Ascending aorta (tissue), 2 donors: Measurements from ENCODE around the gene MARK4. TPM values are rescaled to one million over a fixed set of nuclear protein-coding genes. Genes with fewer than 3 reads are reported as not detected.
"Not testable (repeated sequence)": the region's sequence is repeated elsewhere in the genome, so short reads cannot be mapped to it uniquely, and the experiment has no call there.

Experiments
- DNase-seq, 2 donors: peaks; one replicate each; pipeline ENCODE4 v3.0.0-alpha.2; 2019; ENCODE audit warnings: low spot score in 2 of 2
- H3K27ac ChIP-seq, 2 donors: fragments of 200-600 bp; sonication (generic); one replicate each; pipeline ENCODE4 v1.5.1; 2016 to 2017; ENCODE audit warnings: mild to moderate bottlenecking in 1 of 2
- H3K27me3 ChIP-seq: fragments of 200-600 bp; sonication (generic); one replicate; pipeline ENCODE4 v1.5.1; 2017
- H3K36me3 ChIP-seq, 2 donors: fragments of 200-600 bp; sonication (generic); one replicate each; pipeline ENCODE4 v1.5.1; 2016
- H3K4me1 ChIP-seq, 2 donors: fragments of 200-600 bp; sonication (generic); one replicate each; pipeline ENCODE4 v1.5.1; 2016 to 2017; ENCODE audit warnings: mild to moderate bottlenecking in 1 of 2
- H3K4me3 ChIP-seq, 2 donors: fragments of 200-600 bp; sonication (generic); one replicate each; pipeline ENCODE4 v1.5.1; 2016 to 2017; ENCODE audit warnings: mild to moderate bottlenecking in 1 of 2
- H3K9me3 ChIP-seq, 2 donors: fragments of 200-600 bp; sonication (generic); one replicate each; pipeline ENCODE4 v1.5.1; 2016
- intact Hi-C: fragments of 100-400 bp; cut with DNase I; formaldehyde crosslinking; loops from one replicate; pipeline ENCODE4 v1.15.1; 2023
- total RNA-seq: library from RNA; depleted of rRNA; stranded (reverse); fragments of >200 nt; gene quantifications from one replicate; pipeline ENCODE4 v1.1.0, GENCODE V29; 2016
- TF ChIP-seq, protein P1 (sequence below), 3 experiments: fragments of 200-600 bp in 2 of 3; fragments of 450-650 bp in 1 of 3; sonication (generic) in 2 of 3; IDR thresholded peaks; one replicate each; pipeline ENCODE4 v1.5.1; 2016 to 2019; ENCODE audit warnings: antibody characterized with exemption in 3 of 3, mild to moderate bottlenecking in 1 of 3, moderate library complexity in 1 of 3

Gene MARK4
- total RNA-seq, 1 donor from 2014 or later, result 22.8 TPM

DNA sequence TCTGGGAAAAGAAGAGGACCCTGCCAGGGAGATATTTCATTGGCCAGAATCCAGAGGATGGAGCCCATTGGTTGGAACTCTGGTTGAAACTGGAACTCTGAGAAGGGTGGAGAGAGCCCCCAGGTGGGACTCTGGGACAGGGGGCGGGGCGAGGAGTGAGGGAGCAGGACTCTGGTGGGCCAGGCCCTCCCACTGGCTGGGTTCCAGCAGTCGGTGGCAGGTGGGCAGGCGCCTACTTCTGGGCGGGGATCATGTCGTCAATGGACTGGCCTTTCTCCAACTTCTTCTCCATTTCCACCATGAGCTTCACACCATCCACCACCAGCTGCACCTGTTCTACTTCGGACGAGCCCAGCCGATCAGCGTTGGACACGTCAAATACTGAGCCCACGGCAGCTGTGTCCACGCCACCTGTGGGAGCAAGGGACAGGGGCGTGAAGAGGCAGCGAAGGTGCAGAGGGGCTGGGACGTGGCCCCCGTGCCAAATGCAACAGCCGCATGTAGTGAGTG lies 55.5 kb downstream of the MARK4 start:
- no peak overlapping the region for H3K27ac ChIP-seq
- TF ChIP-seq, protein P1, sequence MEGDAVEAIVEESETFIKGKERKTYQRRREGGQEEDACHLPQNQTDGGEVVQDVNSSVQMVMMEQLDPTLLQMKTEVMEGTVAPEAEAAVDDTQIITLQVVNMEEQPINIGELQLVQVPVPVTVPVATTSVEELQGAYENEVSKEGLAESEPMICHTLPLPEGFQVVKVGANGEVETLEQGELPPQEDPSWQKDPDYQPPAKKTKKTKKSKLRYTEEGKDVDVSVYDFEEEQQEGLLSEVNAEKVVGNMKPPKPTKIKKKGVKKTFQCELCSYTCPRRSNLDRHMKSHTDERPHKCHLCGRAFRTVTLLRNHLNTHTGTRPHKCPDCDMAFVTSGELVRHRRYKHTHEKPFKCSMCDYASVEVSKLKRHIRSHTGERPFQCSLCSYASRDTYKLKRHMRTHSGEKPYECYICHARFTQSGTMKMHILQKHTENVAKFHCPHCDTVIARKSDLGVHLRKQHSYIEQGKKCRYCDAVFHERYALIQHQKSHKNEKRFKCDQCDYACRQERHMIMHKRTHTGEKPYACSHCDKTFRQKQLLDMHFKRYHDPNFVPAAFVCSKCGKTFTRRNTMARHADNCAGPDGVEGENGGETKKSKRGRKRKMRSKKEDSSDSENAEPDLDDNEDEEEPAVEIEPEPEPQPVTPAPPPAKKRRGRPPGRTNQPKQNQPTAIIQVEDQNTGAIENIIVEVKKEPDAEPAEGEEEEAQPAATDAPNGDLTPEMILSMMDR (IDR thresholded peaks at IDR 0.05), result no peak
- DNase-seq, result no peak
- H3K9me3 ChIP-seq, result no peaks in the 10 kb centered on the region
- peaks cover 0 to 10% of the 10 kb centered on the region in 2 donors for H3K36me3 ChIP-seq
- intact Hi-C loops, result no loop called here
- no peak overlapping the region for H3K4me3 ChIP-seq
- H3K4me1 ChIP-seq, result no peaks in the 10 kb centered on the region
- H3K27me3 ChIP-seq, result no peaks in the 10 kb centered on the region

DNA sequence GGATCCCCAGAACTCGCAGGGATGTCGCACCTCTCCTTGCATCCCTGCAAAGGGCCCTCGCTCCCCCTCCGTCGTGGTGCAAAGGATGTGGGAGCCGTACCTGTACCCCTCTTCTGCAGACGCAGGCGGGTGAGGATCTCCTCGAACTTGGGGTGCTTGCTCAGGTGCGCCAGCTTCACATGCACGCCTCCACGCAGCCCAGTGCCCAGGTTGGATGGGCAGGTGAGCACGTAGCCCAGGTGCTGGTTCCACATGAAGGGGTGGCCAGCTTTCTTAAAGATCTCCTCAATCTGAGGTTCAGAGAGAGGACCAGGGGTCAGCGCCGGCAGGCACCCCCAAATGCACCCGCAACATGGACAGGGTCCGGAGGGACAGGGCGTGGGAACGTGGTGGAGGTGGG lies 56.3 kb downstream of the MARK4 start:
- H3K27ac ChIP-seq, result no peak overlapping the region

DNA sequence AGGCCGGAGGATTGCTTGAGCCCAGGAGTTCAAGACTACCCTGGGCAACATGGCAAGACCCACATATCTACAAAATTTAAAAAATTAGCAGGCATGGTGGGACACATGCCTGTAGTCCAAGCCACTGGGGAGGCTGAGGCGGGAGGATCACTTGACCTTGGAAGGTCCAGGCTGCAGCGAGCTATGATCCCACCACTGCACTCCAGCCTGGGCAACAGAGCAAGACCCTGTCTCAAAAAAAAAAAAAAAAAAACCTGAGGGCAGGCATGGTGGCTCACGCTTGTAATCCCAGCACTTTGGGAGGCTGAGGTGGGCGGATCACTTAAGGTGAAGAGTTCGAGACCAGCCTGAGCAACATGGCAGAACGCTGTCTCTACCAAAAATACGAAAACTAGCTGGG lies 58.3 kb downstream of the MARK4 start:
- DNase-seq, H3K27ac ChIP-seq, intact Hi-C loops, H3K4me1 ChIP-seq, H3K36me3 ChIP-seq, H3K9me3 ChIP-seq, H3K27me3 ChIP-seq, H3K4me3 ChIP-seq: not testable (repeated sequence)

More for the DNA sequence above, 56.3 kb downstream of the MARK4 start:
- no peak for DNase-seq
- H3K9me3 ChIP-seq, result no peaks in the 10 kb centered on the region
- H3K27me3 ChIP-seq, result no peaks in the 10 kb centered on the region
- no peak overlapping the region for H3K4me3 ChIP-seq
- TF ChIP-seq, protein P1 (IDR thresholded peaks at IDR 0.05), result no peak
- peaks cover 0 to 4% of the 10 kb centered on the region in 2 donors for H3K36me3 ChIP-seq
- H3K4me1 ChIP-seq, result no peaks in the 10 kb centered on the region
- intact Hi-C loops, result no loop called here

DNA sequence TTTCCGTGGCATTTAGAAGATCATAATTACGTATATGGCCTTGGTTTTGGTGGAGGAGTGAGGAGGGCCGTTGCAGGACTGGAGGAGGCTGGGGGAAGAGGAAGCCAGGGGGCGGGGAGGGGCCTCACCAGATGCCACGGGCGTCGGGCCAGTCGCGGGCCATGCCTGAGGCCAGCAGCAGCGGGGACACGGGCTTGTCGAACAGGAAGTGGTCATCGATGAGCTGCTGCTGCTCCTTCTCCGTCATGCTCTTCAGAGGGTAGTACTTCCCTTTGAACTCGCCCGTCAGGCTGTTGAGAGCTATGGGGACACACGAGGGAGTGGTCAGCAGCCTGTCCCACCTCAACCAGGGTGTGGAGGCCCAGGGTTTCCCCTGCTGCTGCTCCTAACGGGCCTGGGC lies 60.5 kb downstream of the MARK4 start:
- no peaks in the 10 kb centered on the region for H3K27me3 ChIP-seq
- no peak for DNase-seq

DNA sequence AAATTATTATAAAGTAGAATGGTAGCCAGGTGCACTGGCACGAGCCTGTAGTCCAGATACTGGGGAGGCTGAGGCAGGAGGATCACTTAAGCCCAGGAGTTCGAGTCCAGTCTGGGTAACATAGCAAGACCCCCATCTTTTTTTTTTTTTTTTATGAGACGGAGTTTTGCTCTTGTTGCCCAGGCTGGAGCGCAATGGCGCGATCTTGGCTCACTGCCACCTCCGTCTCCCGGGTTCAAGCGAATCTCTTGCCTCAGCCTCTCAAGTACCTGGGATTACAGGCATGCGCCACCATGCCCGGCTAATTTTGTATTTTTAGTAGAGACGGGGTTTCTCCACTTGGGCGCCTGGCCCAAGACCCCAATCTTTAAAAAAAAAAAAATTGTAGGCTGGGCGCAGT lies 61.2 kb downstream of the MARK4 start:
- H3K4me1 ChIP-seq, result not testable (repeated sequence)

More for the DNA sequence above, 60.5 kb downstream of the MARK4 start:
- Histone ChIP-seq H3K4me1 (no peaks in the 10 kb centered on the region), H3K36me3 (no peaks in the 10 kb centered on the region), H3K4me3 (no peak overlapping the region), H3K9me3 (no peaks in the 10 kb centered on the region), H3K27ac (no peak overlapping the region)
- TF ChIP-seq, protein P1 (IDR thresholded peaks at IDR 0.05), result no peak
- intact Hi-C loops, result no loop called here

DNA sequence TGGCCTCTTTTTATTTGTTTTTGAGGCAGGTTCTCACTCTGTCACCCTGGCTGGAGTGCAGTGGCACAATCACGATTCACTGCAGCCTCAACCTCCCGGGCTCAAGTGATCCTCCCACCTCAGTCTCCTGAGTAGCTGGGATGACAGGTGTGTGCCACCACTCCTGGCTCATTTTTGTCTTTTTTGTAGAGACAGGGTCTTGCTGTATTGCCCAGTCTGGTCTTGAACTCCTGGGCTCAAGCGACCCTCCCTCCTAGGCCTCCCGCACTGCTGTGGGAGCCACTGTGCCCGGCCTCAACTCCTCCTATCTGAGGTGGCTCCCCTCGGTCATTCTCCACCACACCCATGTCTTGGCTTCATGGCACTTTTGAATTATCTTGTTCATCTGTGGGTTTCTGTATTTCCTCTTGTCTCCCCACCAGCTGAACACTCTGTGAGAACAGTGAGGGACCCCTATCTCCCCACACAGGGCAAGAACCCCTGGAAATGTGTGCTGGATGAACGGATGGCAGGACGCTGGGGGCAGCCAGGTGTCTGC lies 63.7 kb downstream of the MARK4 start:
- TF ChIP-seq, protein P1 (IDR thresholded peaks at IDR 0.05), result no peak
- H3K4me3 ChIP-seq, result no peak overlapping the region
- DNase-seq, result no peak
- no peaks in the 10 kb centered on the region for H3K27me3 ChIP-seq
- H3K4me1 ChIP-seq, result no peaks in the 10 kb centered on the region
- intact Hi-C loops, result no loop called here
- no peaks in the 10 kb centered on the region for H3K9me3 ChIP-seq
- H3K27ac ChIP-seq, result no peak overlapping the region
- no peaks in the 10 kb centered on the region for H3K36me3 ChIP-seq

More for the DNA sequence above, 61.2 kb downstream of the MARK4 start:
- intact Hi-C loops, H3K27ac ChIP-seq, H3K4me3 ChIP-seq, H3K27me3 ChIP-seq, DNase-seq, H3K9me3 ChIP-seq, H3K36me3 ChIP-seq: not testable (repeated sequence)

DNA sequence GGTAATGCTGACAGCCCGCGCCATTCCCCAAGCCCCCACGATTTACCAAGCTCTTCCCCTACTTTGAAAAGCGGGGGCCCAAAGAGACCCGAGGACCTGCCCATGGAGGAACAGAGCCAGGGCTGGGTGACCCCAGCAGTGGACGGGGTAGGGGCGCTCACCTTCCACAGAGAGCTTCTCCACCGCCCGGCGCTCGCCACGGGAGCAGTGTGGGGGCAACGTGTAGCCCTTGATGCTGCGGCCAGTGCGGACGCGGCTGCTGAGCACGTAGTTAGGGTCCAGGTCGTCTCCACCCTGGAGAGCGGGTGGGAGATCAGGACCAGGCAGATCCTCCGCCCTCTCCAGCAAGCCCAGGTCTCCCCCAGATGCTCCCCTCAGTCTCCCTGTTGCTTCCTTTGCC lies 64.2 kb downstream of the MARK4 start:
- no peaks in the 10 kb centered on the region for H3K4me1 ChIP-seq
- H3K27ac ChIP-seq, result no peak overlapping the region
- H3K27me3 ChIP-seq, result no peaks in the 10 kb centered on the region
- no peaks in the 10 kb centered on the region for H3K9me3 ChIP-seq
- H3K4me3 ChIP-seq, result no peak overlapping the region
- TF ChIP-seq, protein P1 (IDR thresholded peaks at IDR 0.05), result no peak
- DNase-seq, result no peak
- intact Hi-C loops, result no loop called here
- H3K36me3 ChIP-seq, result no peaks in the 10 kb centered on the region
